ENCODE data around the gene TGFBRAP1. TPM values are rescaled to one million over a fixed set of nuclear protein-coding genes. Genes with fewer than 3 reads are reported as not detected.

TGFBRAP1 gene
- total RNA-seq, 2 donors from 2014 or later: 15.5 to 17.4 TPM

GRCh38 chr2:105241443-105241842 lies 88.1 kb downstream of the TGFBRAP1 start, which contains the start of gene GPR45:
GPR45 (plus strand) TSS chr2:105241743; CDS start chr2:105241859, 116 bp downstream.
- Histone ChIP-seq H3K36me3 (ENCODE audit: control insufficient read depth, insufficient read depth, low read length) (no peaks in the 10 kb centered on the region), H3K9me3 (ENCODE audit: control insufficient read depth, low read length) (no peaks in the 10 kb centered on the region), H3K9ac (ENCODE audit: extremely low read depth, low read length, poor library complexity, severe bottlenecking) (no peak within 1 kb of the TSS), H3K27me3 (ENCODE audit: control insufficient read depth, insufficient read depth, low read length, poor library complexity, severe bottlenecking) (no peaks in the 10 kb centered on the region), H3K27ac (ENCODE audit: low read depth, low read length) (no peak within 1 kb of the TSS), H3K4me1 (ENCODE audit: control insufficient read depth, insufficient read depth, low read length) (no peaks in the 10 kb centered on the region), H3K4me3 (ENCODE audit: low read length) (no peak within 1 kb of the TSS)
- TF ChIP-seq CTCF (conservative IDR thresholded peaks at IDR 0.05): no peak
- no peak within 1 kb of the TSS for H3K27ac Mint-ChIP-seq
- H3K9me3 Mint-ChIP-seq: no peaks in the 10 kb centered on the region
- DNase-seq: no peak
- peaks cover 32% of the 10 kb centered on the region for H3K27me3 Mint-ChIP-seq (ENCODE audit: insufficient read depth)
- H3K4me1 Mint-ChIP-seq: peaks cover 6% of the 10 kb centered on the region
- H3K36me3 Mint-ChIP-seq (ENCODE audit: low read depth): no peaks in the 10 kb centered on the region
- WGBS, 2 experiments (ENCODE audit: insufficient coverage in 1 of 2, insufficient read length in 1 of 2): 92 to 97% methylated on average over 9 to 10 of the region's 10 CpGs
- H3K4me3 Mint-ChIP-seq: no peak within 1 kb of the TSS

GRCh38 chr2:105239924-105240323 lies 89.6 kb downstream of the TGFBRAP1 start:
- Histone ChIP-seq H3K4me3 (ENCODE audit: low read length) (no peak overlapping the region), H3K27ac (ENCODE audit: low read depth, low read length) (no peak overlapping the region), H3K36me3 (ENCODE audit: control insufficient read depth, insufficient read depth, low read length) (no peaks in the 10 kb centered on the region), H3K4me1 (ENCODE audit: control insufficient read depth, insufficient read depth, low read length) (no peaks in the 10 kb centered on the region), H3K9me3 (ENCODE audit: control insufficient read depth, low read length) (no peaks in the 10 kb centered on the region), H3K9ac (ENCODE audit: extremely low read depth, low read length, poor library complexity, severe bottlenecking) (no peak overlapping the region), H3K27me3 (ENCODE audit: control insufficient read depth, insufficient read depth, low read length, poor library complexity, severe bottlenecking) (no peaks in the 10 kb centered on the region)
- TF ChIP-seq CTCF (conservative IDR thresholded peaks at IDR 0.05): no peak
- Mint-ChIP-seq H3K27ac (no peak overlapping the region), H3K4me3 (no peak overlapping the region), H3K9me3 (no peaks in the 10 kb centered on the region), H3K36me3 (ENCODE audit: low read depth) (no peaks in the 10 kb centered on the region), H3K4me1 (peaks cover 6% of the 10 kb centered on the region), H3K27me3 (ENCODE audit: insufficient read depth) (peaks cover 39% of the 10 kb centered on the region)
- no peak for DNase-seq
- 100% methylated on average over 1 to 2 of the region's 2 CpGs for WGBS, 2 experiments (ENCODE audit: insufficient coverage in 1 of 2, insufficient read length in 1 of 2)

- Histone ChIP-seq H3K9me3 (ENCODE audit: control insufficient read depth, low read length) (no peaks in the 10 kb centered on the region), H3K27ac (ENCODE audit: low read depth, low read length) (no peak overlapping the region), H3K27me3 (ENCODE audit: control insufficient read depth, insufficient read depth, low read length, poor library complexity, severe bottlenecking) (no peaks in the 10 kb centered on the region), H3K4me3 (ENCODE audit: low read length) (no peak overlapping the region), H3K4me1 (ENCODE audit: control insufficient read depth, insufficient read depth, low read length) (no peaks in the 10 kb centered on the region), H3K9ac (ENCODE audit: extremely low read depth, low read length, poor library complexity, severe bottlenecking) (no peak overlapping the region), H3K36me3 (ENCODE audit: control insufficient read depth, insufficient read depth, low read length) (no peaks in the 10 kb centered on the region)
- Mint-ChIP-seq H3K27ac (no peak overlapping the region), H3K27me3 (ENCODE audit: insufficient read depth) (peaks cover 39% of the 10 kb centered on the region), H3K4me3 (peak overlapping the region; percentile 43), H3K36me3 (ENCODE audit: low read depth) (no peaks in the 10 kb centered on the region), H3K4me1 (peaks cover 6% of the 10 kb centered on the region), H3K9me3 (no peaks in the 10 kb centered on the region)
- no peak for TF ChIP-seq CTCF (conservative IDR thresholded peaks at IDR 0.05)
- DNase-seq: peak; percentile 52
- WGBS, 2 experiments (ENCODE audit: insufficient coverage in 1 of 2, insufficient read length in 1 of 2): 92 to 95% methylated on average over 11 to 14 of the region's 14 CpGs
Observed at GRCh38 chr2:105238664-105239240, 90.8 kb downstream of the TGFBRAP1 start.
